Gastrocnemius medialis (tissue), 4 donors: Measurements from ENCODE around the gene SSBP2. TPM values are rescaled to one million over a fixed set of nuclear protein-coding genes. Genes with fewer than 3 reads are reported as not detected.
A peak's percentile ranks its signal among the peaks of the same experiment; 100 is the strongest.

ENCODE experiments used
- ATAC-seq, 2 donors: fragments of 150-250 bp; one replicate each; pipeline ENCODE4 v1.9.1; 2016
- DNase-seq, 2 donors: peaks; one replicate each; pipeline ENCODE4 v3.0.0-alpha.2; 2019
- H3K27ac ChIP-seq, 4 donors: fragments of 200-600 bp; sonication (generic); 1 replicate in 1 of 4; 2 replicates in 3 of 4; pipeline ENCODE4 v1.5.1; 2016 to 2018; ENCODE audit warnings: mild to moderate bottlenecking in 2 of 4, moderate library complexity in 1 of 4
- H3K27me3 ChIP-seq, 3 donors: fragments of 200-600 bp; sonication (generic) in 2 of 3; 1 replicate in 1 of 3; 2 replicates in 2 of 3; pipeline versions ENCODE4 v1.5.1 to v1.6.0; 2016 to 2019; ENCODE audit warnings: mild to moderate bottlenecking in 1 of 3, moderate library complexity in 1 of 3
- H3K36me3 ChIP-seq, 2 donors: fragments of 200-600 bp; sonication (generic) in 1 of 2; one replicate each; pipeline ENCODE4 v1.5.1; 2017 to 2018
- H3K4me1 ChIP-seq, 2 donors: fragments of 200-600 bp; sonication (generic) in 1 of 2; one replicate each; pipeline ENCODE4 v1.5.1; 2016 to 2017; ENCODE audit warnings: mild to moderate bottlenecking in 2 of 2
- H3K4me3 ChIP-seq, 4 donors: fragments of 200-600 bp; sonication (generic) in 3 of 4; 1 replicate in 1 of 4; 2 replicates in 3 of 4; pipeline ENCODE4 v1.5.1; 2016 to 2019; ENCODE audit warnings: mild to moderate bottlenecking in 2 of 4
- H3K9me3 ChIP-seq, 3 donors: fragments of 200-600 bp; sonication (generic) in 2 of 3; 1 replicate in 1 of 3; 2 replicates in 2 of 3; pipeline ENCODE4 v1.5.1; 2016 to 2019
- POLR2A ChIP-seq, 2 donors: fragments of 450-650 bp; IDR thresholded peaks; one replicate each; pipeline ENCODE4 v1.6.1; 2017; ENCODE audit warnings: antibody characterized with exemption in 2 of 2, mild to moderate bottlenecking in 2 of 2, moderate library complexity in 2 of 2
- in situ Hi-C, 4 donors: fragments of 200-750 bp; cut with MboI; loops; one replicate each; pipeline versions ENCODE4 v1.15.0 to v1.8.0; 2017; ENCODE audit warnings: low sequenced_read_pairs in 4 of 4
- intact Hi-C: fragments of 100-400 bp; cut with DNase I; formaldehyde crosslinking; loops from one replicate; pipeline ENCODE4 v1.15.1; 2023; ENCODE audit warnings: low total_unique reads
- total RNA-seq, 4 donors: library from RNA; depleted of rRNA; stranded (reverse); fragments of >200 nt; gene quantifications; one replicate each; pipeline versions ENCODE4 v1.1.0 to v1.2.3, GENCODE V29; 2016
- TF ChIP-seq, protein P1 (sequence below), 5 experiments: fragments of 450-650 bp in 3 of 5; fragments of 200-600 bp in 2 of 5; sonication (generic) in 2 of 5; IDR thresholded peaks in 4 of 5; conservative IDR thresholded peaks in 1 of 5; 1 replicate in 4 of 5; 2 replicates in 1 of 5; pipeline ENCODE4 v1.5.1; 2016 to 2019; ENCODE audit warnings: antibody characterized with exemption in 5 of 5, mild to moderate bottlenecking in 3 of 5, moderate library complexity in 3 of 5

SSBP2 gene
- total RNA-seq, 4 donors from 2014 or later = 30.4 to 66.5 (median 40.5) TPM

DNA sequence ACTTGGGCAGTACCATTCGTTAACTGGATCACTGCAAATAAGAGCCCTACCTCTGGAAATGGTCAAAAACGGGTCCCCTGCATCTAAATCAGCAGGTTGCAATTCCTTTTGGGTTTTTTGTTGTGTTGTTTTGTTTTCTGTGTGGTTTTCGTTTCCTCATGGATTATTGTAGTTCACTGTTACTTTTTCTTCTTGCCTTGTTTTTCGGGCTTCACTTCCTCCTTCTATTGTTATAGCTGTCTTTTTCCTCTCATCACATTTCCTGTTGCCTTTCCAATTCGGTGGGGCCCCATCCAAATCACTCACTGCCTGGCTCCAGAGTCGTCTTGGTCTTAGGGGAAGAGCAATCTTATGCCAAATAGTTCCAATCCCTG is 8.7 kb upstream of the SSBP2 start:
- ATAC-seq (no peak), DNase-seq (no peak)
- intact Hi-C loops = loop anchor here (2.0 kb wide), 1 partner anchor 19 kb away; no protein-coding TSS in a partner anchor
- Histone ChIP-seq H3K4me1 (peaks cover 13 to 21% of the 10 kb centered on the region in 2 donors), H3K27ac (no peak overlapping the region), H3K27me3 (no peaks in the 10 kb centered on the region), H3K4me3 (no peak overlapping the region), H3K36me3 (no peaks in the 10 kb centered on the region), H3K9me3 (no peaks in the 10 kb centered on the region)
- peak in 1 of 2 donors; percentile 7 for TF ChIP-seq POLR2A (IDR thresholded peaks at IDR 0.05)
- TF ChIP-seq, protein P1, sequence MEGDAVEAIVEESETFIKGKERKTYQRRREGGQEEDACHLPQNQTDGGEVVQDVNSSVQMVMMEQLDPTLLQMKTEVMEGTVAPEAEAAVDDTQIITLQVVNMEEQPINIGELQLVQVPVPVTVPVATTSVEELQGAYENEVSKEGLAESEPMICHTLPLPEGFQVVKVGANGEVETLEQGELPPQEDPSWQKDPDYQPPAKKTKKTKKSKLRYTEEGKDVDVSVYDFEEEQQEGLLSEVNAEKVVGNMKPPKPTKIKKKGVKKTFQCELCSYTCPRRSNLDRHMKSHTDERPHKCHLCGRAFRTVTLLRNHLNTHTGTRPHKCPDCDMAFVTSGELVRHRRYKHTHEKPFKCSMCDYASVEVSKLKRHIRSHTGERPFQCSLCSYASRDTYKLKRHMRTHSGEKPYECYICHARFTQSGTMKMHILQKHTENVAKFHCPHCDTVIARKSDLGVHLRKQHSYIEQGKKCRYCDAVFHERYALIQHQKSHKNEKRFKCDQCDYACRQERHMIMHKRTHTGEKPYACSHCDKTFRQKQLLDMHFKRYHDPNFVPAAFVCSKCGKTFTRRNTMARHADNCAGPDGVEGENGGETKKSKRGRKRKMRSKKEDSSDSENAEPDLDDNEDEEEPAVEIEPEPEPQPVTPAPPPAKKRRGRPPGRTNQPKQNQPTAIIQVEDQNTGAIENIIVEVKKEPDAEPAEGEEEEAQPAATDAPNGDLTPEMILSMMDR (IDR thresholded peaks at IDR 0.05 in 4 of 5, conservative IDR thresholded peaks at IDR 0.05 in 1 of 5) = no peak
- in situ Hi-C loops = loop anchor here in 1 of 4 donors (10.0 to 25.0 kb wide), 2 partner anchors 85 to 403 kb away; no protein-coding TSS in a partner anchor

DNA sequence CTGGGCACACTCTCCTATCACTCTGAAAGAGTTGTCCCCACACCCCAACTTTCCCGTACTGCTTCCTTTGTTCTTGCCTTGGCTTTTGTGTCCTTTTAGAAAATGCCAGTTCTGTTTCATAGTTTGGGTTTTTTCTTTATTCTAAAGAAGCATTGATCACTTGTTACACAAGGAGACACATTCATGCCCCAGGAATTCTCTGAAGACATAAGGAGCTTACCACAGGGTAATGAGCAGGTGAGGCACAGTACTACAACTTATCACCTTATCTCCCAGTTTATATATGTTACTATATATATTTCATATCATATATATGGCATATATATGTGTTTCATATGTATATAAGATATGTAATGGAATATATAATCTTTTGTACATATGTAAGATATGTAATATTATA is 6.5 kb upstream of the SSBP2 start:
- Histone ChIP-seq H3K36me3 (no peaks in the 10 kb centered on the region), H3K27me3 (no peaks in the 10 kb centered on the region), H3K27ac (peak overlapping the region in 1 of 4 donors; percentile 74), H3K4me1 (peaks cover 23 to 35% of the 10 kb centered on the region in 2 donors), H3K9me3 (no peaks in the 10 kb centered on the region), H3K4me3 (no peak overlapping the region)
- ATAC-seq (no peak), DNase-seq (no peak)
- intact Hi-C loops = no loop called here
- in situ Hi-C loops = loop anchor here in 1 of 4 donors (10.0 to 25.0 kb wide), 2 partner anchors 87 to 405 kb away; no protein-coding TSS in a partner anchor
- TF ChIP-seq, protein P1 (IDR thresholded peaks at IDR 0.05 in 4 of 5, conservative IDR thresholded peaks at IDR 0.05 in 1 of 5) = no peak
- no peak for TF ChIP-seq POLR2A (IDR thresholded peaks at IDR 0.05)

DNA sequence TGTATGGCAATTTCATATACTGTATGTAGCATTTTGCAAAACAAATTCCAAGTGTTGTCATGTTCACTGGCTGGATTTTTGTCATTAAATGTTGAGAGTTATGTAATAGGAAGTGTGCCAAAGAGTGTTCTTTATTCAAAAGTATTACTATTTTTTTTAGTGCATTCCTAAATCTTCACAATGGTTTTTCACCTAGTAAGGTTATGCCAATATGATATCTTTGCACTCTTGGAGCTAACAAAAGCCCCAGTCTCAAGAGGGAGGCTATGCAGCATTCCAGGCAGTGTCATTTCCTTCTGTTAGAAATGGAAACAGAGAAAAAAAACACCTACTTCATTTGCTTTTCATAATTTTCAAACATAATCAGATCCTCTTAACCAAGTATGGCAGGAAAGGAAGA is 5.1 kb upstream of the SSBP2 start:
- H3K27ac ChIP-seq = peak overlapping the region; percentile 63 to 96 (median 80)
- H3K4me3 ChIP-seq = no peak overlapping the region
- H3K9me3 ChIP-seq = no peaks in the 10 kb centered on the region
- H3K4me1 ChIP-seq = peaks cover 29 to 39% of the 10 kb centered on the region in 2 donors
- H3K36me3 ChIP-seq = no peaks in the 10 kb centered on the region
- in situ Hi-C loops (loop anchor here in 1 of 4 donors (10.0 to 25.0 kb wide), 2 partner anchors 89 to 406 kb away; no protein-coding TSS in a partner anchor), intact Hi-C loops (no loop called here)
- H3K27me3 ChIP-seq = no peaks in the 10 kb centered on the region
- DNase-seq = no peak
- TF ChIP-seq POLR2A (IDR thresholded peaks at IDR 0.05) = no peak
- TF ChIP-seq, protein P1 (IDR thresholded peaks at IDR 0.05 in 4 of 5, conservative IDR thresholded peaks at IDR 0.05 in 1 of 5) = no peak
- no peak for ATAC-seq

DNA sequence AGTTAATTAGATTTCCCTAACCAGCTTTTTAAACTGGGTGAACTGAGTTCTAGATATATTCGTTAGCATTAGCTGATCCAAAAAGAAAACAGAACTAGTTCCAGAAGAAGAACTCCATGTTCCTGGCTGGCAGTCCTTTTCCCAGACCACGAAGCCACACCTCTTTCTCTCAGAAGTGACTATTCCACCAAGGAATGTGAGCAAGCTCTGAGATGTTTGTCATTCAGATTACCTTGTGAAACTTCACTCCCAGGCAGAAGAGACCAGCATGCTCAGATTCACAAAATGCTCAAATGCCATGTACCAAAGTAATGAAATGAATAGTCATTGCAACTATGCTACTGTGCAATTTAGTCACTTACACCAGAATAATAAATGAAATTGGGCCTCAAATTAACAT is 4.4 kb upstream of the SSBP2 start:
- in situ Hi-C loops (loop anchor here in 1 of 4 donors (10.0 to 25.0 kb wide), 2 partner anchors 89 to 407 kb away; no protein-coding TSS in a partner anchor), intact Hi-C loops (no loop called here)
- Histone ChIP-seq H3K36me3 (no peaks in the 10 kb centered on the region), H3K4me1 (peaks cover 29 to 39% of the 10 kb centered on the region in 2 donors), H3K9me3 (no peaks in the 10 kb centered on the region), H3K27ac (peak overlapping the region; percentile 63 to 96 (median 80)), H3K4me3 (peak overlapping the region in 1 of 4 donors; percentile 16), H3K27me3 (no peaks in the 10 kb centered on the region)
- DNase-seq = peak; percentile 67
- TF ChIP-seq POLR2A (IDR thresholded peaks at IDR 0.05) = no peak
- TF ChIP-seq, protein P1 (IDR thresholded peaks at IDR 0.05 in 4 of 5, conservative IDR thresholded peaks at IDR 0.05 in 1 of 5) = no peak
- peak; percentile 48 to 61 for ATAC-seq
